ENCODE measurements around the gene BORCS6.

The BORCS6 gene

GRCh38 chr17:8189711-8190477 is at the start of gene BORCS6:
Gene BORCS6, minus strand, starts transcription at chr17:8190180. Its CDS starts 40 bp downstream, at chr17:8190140.
- H3K27ac Mint-ChIP-seq, result peak within 1 kb of the TSS; percentile 24 to 70 (median 62)
- TF ChIP-seq CTCF (IDR thresholded peaks at IDR 0.05; ENCODE audit: unreplicated experiment in 3 of 3), result no peak
- peak within 1 kb of the TSS in 1 of 3 experiments; percentile 79 for H3K4me3 Mint-ChIP-seq

GRCh38 chr17:8237886-8238285 is 47.9 kb upstream of the BORCS6 start:
- H3K27me3 Mint-ChIP-seq (ENCODE audit: low read depth), result no peaks in the 10 kb centered on the region
- no peak overlapping the region for H3K27ac Mint-ChIP-seq
- peaks cover 4% of the 10 kb centered on the region for H3K4me1 Mint-ChIP-seq
- H3K4me3 Mint-ChIP-seq, result no peak overlapping the region
- no peaks in the 10 kb centered on the region for H3K9me3 Mint-ChIP-seq
- H3K36me3 Mint-ChIP-seq (ENCODE audit: low read depth), result peaks cover 41% of the 10 kb centered on the region
- no peak for TF ChIP-seq CTCF (IDR thresholded peaks at IDR 0.05; ENCODE audit: unreplicated experiment in 3 of 3)

More at GRCh38 chr17:8189711-8190477, at the start of gene BORCS6:
- Mint-ChIP-seq H3K27me3 (ENCODE audit: low read depth) (no peaks in the 10 kb centered on the region), H3K36me3 (ENCODE audit: low read depth) (no peaks in the 10 kb centered on the region), H3K9me3 (no peaks in the 10 kb centered on the region), H3K4me1 (peaks cover 11% of the 10 kb centered on the region)

- Mint-ChIP-seq H3K4me1 (peaks cover 4% of the 10 kb centered on the region), H3K27ac (peak overlapping the region in 1 of 3 experiments; percentile 56), H3K36me3 (ENCODE audit: low read depth) (peaks cover 41% of the 10 kb centered on the region), H3K27me3 (ENCODE audit: low read depth) (no peaks in the 10 kb centered on the region), H3K4me3 (no peak overlapping the region), H3K9me3 (no peaks in the 10 kb centered on the region)
- no peak for TF ChIP-seq CTCF (IDR thresholded peaks at IDR 0.05; ENCODE audit: unreplicated experiment in 3 of 3)
Observed at GRCh38 chr17:8237175-8237574, 47.2 kb upstream of the BORCS6 start.

- Mint-ChIP-seq H3K9me3 (no peaks in the 10 kb centered on the region), H3K27me3 (ENCODE audit: low read depth) (no peaks in the 10 kb centered on the region), H3K4me1 (peaks cover 4% of the 10 kb centered on the region), H3K36me3 (ENCODE audit: low read depth) (peaks cover 54% of the 10 kb centered on the region), H3K27ac (no peak overlapping the region), H3K4me3 (no peak overlapping the region)
- no peak for TF ChIP-seq CTCF (IDR thresholded peaks at IDR 0.05; ENCODE audit: unreplicated experiment in 3 of 3)
Observed at GRCh38 chr17:8235676-8236075, 45.7 kb upstream of the BORCS6 start.

GRCh38 chr17:8234361-8235270 is 44.6 kb upstream of the BORCS6 start:
- peaks cover 61% of the 10 kb centered on the region for H3K36me3 Mint-ChIP-seq (ENCODE audit: low read depth)
- no peaks in the 10 kb centered on the region for H3K27me3 Mint-ChIP-seq (ENCODE audit: low read depth)
- H3K27ac Mint-ChIP-seq, result no peak overlapping the region
- H3K9me3 Mint-ChIP-seq, result no peaks in the 10 kb centered on the region
- H3K4me1 Mint-ChIP-seq, result peaks cover 4% of the 10 kb centered on the region
- no peak overlapping the region for H3K4me3 Mint-ChIP-seq
- TF ChIP-seq CTCF (IDR thresholded peaks at IDR 0.05; ENCODE audit: unreplicated experiment in 3 of 3), result no peak

Measured in nephron (organoid).